SKM-1 (cell line): ENCODE measurements around the gene PRR23B.

Source experiments
- DNase-seq: peaks from one replicate; lab custom pipeline; 2025; ENCODE audit not compliant: unreplicated experiment; lab: John Stamatoyannopoulos, UW

Gene PRR23B

DNA sequence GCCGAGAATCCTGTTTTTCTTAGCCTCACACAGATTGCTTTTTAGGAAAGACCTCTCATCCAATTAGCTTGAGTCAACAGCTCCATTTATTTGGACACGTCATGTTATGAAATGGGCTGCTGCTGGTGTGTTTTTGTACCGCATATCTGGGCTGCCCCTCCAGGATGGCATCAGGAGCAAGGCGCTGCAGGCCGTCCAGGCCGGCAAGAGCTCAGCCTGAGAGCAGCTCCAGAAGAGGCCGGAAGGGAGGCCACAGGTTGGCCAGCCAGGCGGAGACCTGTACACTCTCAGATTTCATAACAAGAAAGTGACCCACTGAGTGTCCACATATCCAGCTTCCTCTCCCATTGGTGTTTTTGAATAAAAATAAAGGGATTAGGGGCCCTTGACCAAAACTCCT, 45.4 kb downstream of the PRR23B start:
- no peak for DNase-seq

DNA sequence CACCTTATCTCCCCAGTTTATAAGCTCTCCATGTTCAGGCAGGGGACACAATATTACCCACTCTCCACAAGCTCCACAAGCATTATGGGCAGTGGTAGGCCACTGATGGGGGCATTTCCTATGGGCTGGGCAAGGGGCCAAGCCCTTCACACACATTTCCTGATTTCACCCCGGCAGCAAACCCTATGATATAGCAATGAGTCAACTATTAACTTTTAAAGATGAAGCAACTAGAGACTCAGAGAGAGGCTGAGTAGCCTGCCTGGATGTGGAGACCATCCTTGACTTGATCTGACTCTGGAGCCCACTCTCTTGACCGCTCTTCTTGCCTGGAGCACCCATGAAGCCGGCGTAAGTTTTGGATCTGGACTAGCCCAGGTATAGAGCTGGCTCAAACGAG, 46.3 kb downstream of the PRR23B start:
- DNase-seq, result no peak

GRCh38 chr3:138972941-138973340, 47.8 kb downstream of the PRR23B start:
- no peak for DNase-seq

- DNase-seq, result no peak
Measured at GRCh38 chr3:138971766-138972320, 48.9 kb downstream of the PRR23B start.
